Heart left ventricle (tissue), 16 donors: ENCODE measurements around the gene DMBX1. TPM values are rescaled to one million over a fixed set of nuclear protein-coding genes. Genes with fewer than 3 reads are reported as not detected.

Experiments used
- ATAC-seq, 4 donors: fragments of 200-7000 bp; cut with Tn5 transposase; one replicate each; pipeline ENCODE4 v1.9.1; 2020 to 2022; ENCODE audit warnings: moderate library complexity in 4 of 4, mild to moderate bottlenecking in 3 of 4, moderate number of reproducible peaks in 1 of 4
- DNase-seq, 5 donors: peaks; one replicate each; pipeline ENCODE4 v3.0.0-alpha.2; 2020
- H3K27ac ChIP-seq, 12 donors: fragments of 200-600 bp; sonication (generic) in 4 of 12; one replicate each; pipeline versions ENCODE4 v1.5.0 to v1.8.0; 2016 to 2022; ENCODE audit warnings: mild to moderate bottlenecking in 2 of 12
- H3K27me3 ChIP-seq, 9 donors: fragments of 200-600 bp; sonication (generic) in 2 of 9; one replicate each; pipeline versions ENCODE4 v1.5.1 to v1.8.0; 2016 to 2022; ENCODE audit warnings: mild to moderate bottlenecking in 3 of 9
- H3K36me3 ChIP-seq, 9 donors: fragments of 200-600 bp; sonication (generic) in 2 of 9; one replicate each; pipeline versions ENCODE4 v1.5.0 to v1.8.0; 2018 to 2022; ENCODE audit warnings: mild to moderate bottlenecking in 2 of 9
- H3K4me1 ChIP-seq, 12 donors: fragments of 200-600 bp; sonication (generic) in 4 of 12; one replicate each; pipeline versions ENCODE4 v1.5.0 to v1.8.0; 2016 to 2022; ENCODE audit warnings: mild to moderate bottlenecking in 3 of 12
- H3K4me3 ChIP-seq, 12 donors: fragments of 200-600 bp; sonication (generic) in 4 of 12; one replicate each; pipeline versions ENCODE4 v1.5.0 to v1.8.0; 2017 to 2022; ENCODE audit warnings: mild to moderate bottlenecking in 9 of 12, moderate library complexity in 4 of 12
- H3K9me3 ChIP-seq, 12 donors: fragments of 200-600 bp; sonication (generic) in 4 of 12; one replicate each; pipeline versions ENCODE4 v1.5.0 to v1.8.0; 2016 to 2022; ENCODE audit warnings: mild to moderate bottlenecking in 1 of 12
- POLR2A ChIP-seq, 2 donors: fragments of 450-650 bp; IDR thresholded peaks; one replicate each; pipeline ENCODE4 v1.6.1; 2017; ENCODE audit warnings: antibody characterized with exemption in 2 of 2, mild to moderate bottlenecking in 2 of 2, moderate library complexity in 2 of 2
- WGBS, 4 donors: extraction: QIAGEN DNeasy Blood & Tissue Kit in 2 of 4; methylation state at CpG; one replicate each; pipeline versions ENCODE4 v1.1.5 to v1.1.7; 2013 to 2018; 5-methylcytosine and 5-hydroxymethylcytosine counted together
- intact Hi-C, 10 donors: fragments of 100-400 bp; cut with DNase I; formaldehyde crosslinking; loops; one replicate each; pipeline versions ENCODE4 v1.11.1 to v1.14.2; 2022
- polyA plus RNA-seq, 2 donors: library from polyadenylated mRNA; stranded (reverse); fragments of 200-250 nt; gene quantifications; one replicate each; pipeline ENCODE4 v1.2.3, GENCODE V29; 2013
- total RNA-seq, 9 donors: library from RNA; depleted of rRNA in 2 of 9; stranded (reverse); fragments of >200 nt in 2 of 9; fragmentation: NEBNext Ultra II Directional in 3 of 9; extraction: Animal tissue kit (Norgen Biotek cat#: 25700) in 3 of 9; gene quantifications; one replicate each; pipeline versions ENCODE4 v1.1.0 to v1.2.4, GENCODE V29; 2016 to 2023
- TF ChIP-seq, protein P1 (sequence below), 12 donors: fragments of 200-600 bp; sonication (generic) in 4 of 12; IDR thresholded peaks; one replicate each; pipeline versions ENCODE4 v1.5.0 to v1.8.0; 2018 to 2022; ENCODE audit warnings: antibody characterized with exemption in 12 of 12, mild to moderate bottlenecking in 5 of 12
- donor health status: ischemic (EF 13 %, LVEDD 7.1; RV severe dilation, severe dysfunction).
- donor health status: healthy with polysubstance abuse.
- donor health status: DM: no; HTN: yes; CAD: no.
- donor health status: DM: no; HTN: no; CAD: no.
- donor health status: ischemic (EF 25% LVEDD 6.9; RV normal size, moderate dysfunction).
- donor health status: ischemic (EF 25% LVEDD 5.7; RV mildly dilated, moderate dysfunction).
- donor health status: healthy.
- donor health status: DM: yes; HTN: yes; CAD: no.
- donor health status: ischemic (EF 35%, LVEDD 5.7; RV mildly dilated, moderate dysfunction).
- donor health status: nonischemic (EF 11% LVEDD 7.7; RV severe dilation, severe dysfunction).
- donor health status: DM: yes; HTN: yes; CAD: no.
- donor health status: PGD.
- donor health status: ischemic (EF 29% LVEDD 5.4; RV normal size, mild dysfunction).
- donor health status: nonischemic (EF 23%, LVEDD 6.1; RV moderate dilation, normal function).

Gene DMBX1
- total and polyA plus RNA-seq, 11 donors: not detected

DNA sequence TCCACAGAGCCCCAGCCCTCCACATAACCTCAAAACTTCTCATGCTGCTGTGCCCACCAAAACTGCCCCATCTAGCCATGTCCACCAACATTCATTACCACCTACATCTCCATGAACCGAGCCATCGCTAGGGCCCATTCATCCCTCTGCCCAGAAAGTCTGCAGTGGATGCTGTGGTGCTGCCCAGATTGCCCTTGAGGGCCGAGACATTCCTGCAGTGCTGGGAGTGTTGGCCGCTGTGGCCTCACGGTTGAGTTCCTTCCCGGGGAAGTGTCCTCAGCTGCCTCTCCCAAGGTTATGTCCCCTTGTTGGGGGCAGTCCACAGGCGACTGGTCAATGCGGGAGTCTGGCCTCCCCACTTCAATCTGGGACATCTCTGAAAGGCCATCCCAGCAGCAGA is 30.3 kb upstream of the DMBX1 start:
- H3K27me3 ChIP-seq: peaks cover 0 to 33% (median 2%) of the 10 kb centered on the region in 9 donors
- no peak for TF ChIP-seq POLR2A (IDR thresholded peaks at IDR 0.05)
- TF ChIP-seq, protein P1, sequence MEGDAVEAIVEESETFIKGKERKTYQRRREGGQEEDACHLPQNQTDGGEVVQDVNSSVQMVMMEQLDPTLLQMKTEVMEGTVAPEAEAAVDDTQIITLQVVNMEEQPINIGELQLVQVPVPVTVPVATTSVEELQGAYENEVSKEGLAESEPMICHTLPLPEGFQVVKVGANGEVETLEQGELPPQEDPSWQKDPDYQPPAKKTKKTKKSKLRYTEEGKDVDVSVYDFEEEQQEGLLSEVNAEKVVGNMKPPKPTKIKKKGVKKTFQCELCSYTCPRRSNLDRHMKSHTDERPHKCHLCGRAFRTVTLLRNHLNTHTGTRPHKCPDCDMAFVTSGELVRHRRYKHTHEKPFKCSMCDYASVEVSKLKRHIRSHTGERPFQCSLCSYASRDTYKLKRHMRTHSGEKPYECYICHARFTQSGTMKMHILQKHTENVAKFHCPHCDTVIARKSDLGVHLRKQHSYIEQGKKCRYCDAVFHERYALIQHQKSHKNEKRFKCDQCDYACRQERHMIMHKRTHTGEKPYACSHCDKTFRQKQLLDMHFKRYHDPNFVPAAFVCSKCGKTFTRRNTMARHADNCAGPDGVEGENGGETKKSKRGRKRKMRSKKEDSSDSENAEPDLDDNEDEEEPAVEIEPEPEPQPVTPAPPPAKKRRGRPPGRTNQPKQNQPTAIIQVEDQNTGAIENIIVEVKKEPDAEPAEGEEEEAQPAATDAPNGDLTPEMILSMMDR (IDR thresholded peaks at IDR 0.05): no peak
- intact Hi-C loops: no loop called here
- no peak overlapping the region for H3K4me3 ChIP-seq
- H3K27ac ChIP-seq: no peak overlapping the region
- DNase-seq: peak in 1 of 5 donors; percentile 45
- 79 to 85% (median 82%) methylated on average over 6 to 8 of the region's 8 CpGs for WGBS, 4 donors
- no peaks in the 10 kb centered on the region for H3K9me3 ChIP-seq
- H3K36me3 ChIP-seq: no peaks in the 10 kb centered on the region
- no peaks in the 10 kb centered on the region for H3K4me1 ChIP-seq
- ATAC-seq: no peak

DNA sequence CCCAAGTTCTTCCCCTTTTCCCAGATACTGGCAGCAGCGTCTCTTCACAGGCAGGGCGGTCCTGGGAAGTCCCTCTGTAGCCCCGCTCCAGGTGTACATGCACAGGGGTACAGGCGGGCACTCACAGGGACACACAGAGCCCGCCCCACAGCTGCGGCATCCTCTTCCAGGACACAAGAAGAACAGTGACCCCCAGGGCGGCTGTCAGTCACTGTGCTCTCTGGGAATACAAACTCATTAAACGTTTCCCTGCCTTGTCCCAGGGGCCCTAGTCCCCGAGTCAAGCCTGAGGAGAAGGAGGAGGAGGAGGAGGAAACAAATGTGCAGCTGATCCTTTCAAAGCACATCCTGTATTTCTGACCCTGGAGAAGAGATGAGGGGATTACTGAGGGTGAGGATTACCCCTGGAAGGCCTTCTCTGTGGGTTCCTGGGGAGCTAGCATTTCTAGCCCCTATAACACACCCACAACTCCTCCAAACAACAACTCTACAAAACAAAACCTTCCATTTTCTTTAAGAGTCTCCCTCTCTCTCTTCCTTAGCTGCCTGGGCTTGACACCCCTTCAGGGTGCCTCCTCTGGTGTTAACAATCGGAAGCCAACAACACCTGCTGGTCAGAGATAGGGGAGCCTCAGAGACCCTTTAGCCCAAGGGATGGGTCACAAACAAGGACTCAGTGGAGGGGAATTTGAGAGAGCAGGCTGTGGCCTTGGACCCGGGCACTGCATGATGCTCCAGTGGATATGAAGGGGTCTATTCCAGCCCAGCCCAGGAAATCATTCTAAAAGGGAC is 28.4 kb upstream of the DMBX1 start:
- TF ChIP-seq POLR2A (IDR thresholded peaks at IDR 0.05): no peak
- DNase-seq (peak in 1 of 5 donors; percentile 42), ATAC-seq (no peak)
- WGBS, 4 donors: 59 to 69% (median 64%) methylated on average over 8 to 11 of the region's 11 CpGs
- Histone ChIP-seq H3K27me3 (peaks cover 0 to 25% (median 4%) of the 10 kb centered on the region in 9 donors), H3K4me3 (no peak overlapping the region), H3K27ac (no peak overlapping the region), H3K36me3 (no peaks in the 10 kb centered on the region), H3K4me1 (peaks cover 0 to 5% (median 0%) of the 10 kb centered on the region in 12 donors), H3K9me3 (no peaks in the 10 kb centered on the region)
- intact Hi-C loops: no loop called here

- ATAC-seq (no peak), DNase-seq (peak in 1 of 5 donors; percentile 13)
- peaks cover 0 to 12% (median 2%) of the 10 kb centered on the region in 12 donors for H3K4me1 ChIP-seq
Observed at GRCh38 chr1:46461809-46462448, 27.7 kb upstream of the DMBX1 start.

GRCh38 chr1:46464013-46464548 is 25.6 kb upstream of the DMBX1 start:
- peaks cover 0 to 43% (median 8%) of the 10 kb centered on the region in 9 donors for H3K27me3 ChIP-seq
- ATAC-seq (no peak), DNase-seq (no peak)
- no peaks in the 10 kb centered on the region for H3K9me3 ChIP-seq
- H3K4me1 ChIP-seq: peaks cover 0 to 16% (median 5%) of the 10 kb centered on the region in 12 donors
- H3K36me3 ChIP-seq: no peaks in the 10 kb centered on the region
- 68 to 74% (median 70%) methylated on average over 4 of the region's 4 CpGs for WGBS, 4 donors
- intact Hi-C loops: no loop called here
- no peak overlapping the region for H3K4me3 ChIP-seq
- no peak overlapping the region for H3K27ac ChIP-seq
- TF ChIP-seq POLR2A (IDR thresholded peaks at IDR 0.05): no peak
- TF ChIP-seq, protein P1 (IDR thresholded peaks at IDR 0.05): no peak

More at GRCh38 chr1:46461809-46462448, 27.7 kb upstream of the DMBX1 start:
- Histone ChIP-seq H3K4me3 (no peak overlapping the region), H3K9me3 (no peaks in the 10 kb centered on the region), H3K27ac (no peak overlapping the region), H3K36me3 (no peaks in the 10 kb centered on the region), H3K27me3 (peaks cover 0 to 27% (median 6%) of the 10 kb centered on the region in 9 donors)
- intact Hi-C loops: no loop called here
- WGBS, 4 donors: 43 to 57% (median 52%) methylated on average over 5 of the region's 5 CpGs
- TF ChIP-seq, protein P1 (IDR thresholded peaks at IDR 0.05): no peak
- TF ChIP-seq POLR2A (IDR thresholded peaks at IDR 0.05): no peak
